Activated CD4-positive, alpha-beta memory T cell treated with anti-CD3 and anti-CD28 coated beads, Interleukin-2, amount 10 ng/mL, durations not matched to agents 7 days and 5 days (primary cell): Measurements from ENCODE around the gene CBX5. TPM values are rescaled to one million over a fixed set of nuclear protein-coding genes. Genes with fewer than 3 reads are reported as not detected.
A peak's percentile ranks its signal among the peaks of the same experiment; 100 is the strongest.

ENCODE experiments used
- CTCF ChIA-PET: fragments of 350-600 bp; sonication (Branson Sonifier 250); formaldehyde crosslinking; loops from one replicate; lab custom pipeline; 2021; ENCODE audit warnings: antibody characterized with exemption, inconsistent platforms; lab: Charles Lee
- POLR2A ChIA-PET: fragments of 350-600 bp; sonication (Branson Sonifier 250); formaldehyde crosslinking; loops from one replicate; lab custom pipeline; 2021; ENCODE audit warnings: antibody characterized with exemption; lab: Charles Lee
- DNase-seq: peaks from one replicate; pipeline ENCODE4 v3.0.0-alpha.2; 2020
- H3K27ac Mint-ChIP-seq: one replicate; pipeline ENCODE4 v1.8.0; 2021; ENCODE audit warnings: mild to moderate bottlenecking, mixed read lengths
- H3K27me3 Mint-ChIP-seq: one replicate; pipeline ENCODE4 v1.8.0; 2021; ENCODE audit warnings: mixed read lengths
- H3K36me3 Mint-ChIP-seq: one replicate; pipeline ENCODE4 v1.8.0; 2021; ENCODE audit warnings: low read depth, mixed read lengths
- H3K4me1 Mint-ChIP-seq: one replicate; pipeline ENCODE4 v1.8.0; 2021; ENCODE audit warnings: mixed read lengths
- H3K4me3 Mint-ChIP-seq: one replicate; pipeline ENCODE4 v1.8.0; 2021; ENCODE audit warnings: mild to moderate bottlenecking, mixed read lengths
- H3K9me3 Mint-ChIP-seq: one replicate; pipeline ENCODE4 v1.8.0; 2021; ENCODE audit warnings: mixed read lengths
- total RNA-seq, 2 experiments: library from RNA; stranded (reverse); gene quantifications; one replicate each; pipeline ENCODE4 v1.2.3, GENCODE V29; 2021

CBX5 gene
- total RNA-seq, 2 experiments from 2014 or later: 103 to 106 TPM

DNA sequence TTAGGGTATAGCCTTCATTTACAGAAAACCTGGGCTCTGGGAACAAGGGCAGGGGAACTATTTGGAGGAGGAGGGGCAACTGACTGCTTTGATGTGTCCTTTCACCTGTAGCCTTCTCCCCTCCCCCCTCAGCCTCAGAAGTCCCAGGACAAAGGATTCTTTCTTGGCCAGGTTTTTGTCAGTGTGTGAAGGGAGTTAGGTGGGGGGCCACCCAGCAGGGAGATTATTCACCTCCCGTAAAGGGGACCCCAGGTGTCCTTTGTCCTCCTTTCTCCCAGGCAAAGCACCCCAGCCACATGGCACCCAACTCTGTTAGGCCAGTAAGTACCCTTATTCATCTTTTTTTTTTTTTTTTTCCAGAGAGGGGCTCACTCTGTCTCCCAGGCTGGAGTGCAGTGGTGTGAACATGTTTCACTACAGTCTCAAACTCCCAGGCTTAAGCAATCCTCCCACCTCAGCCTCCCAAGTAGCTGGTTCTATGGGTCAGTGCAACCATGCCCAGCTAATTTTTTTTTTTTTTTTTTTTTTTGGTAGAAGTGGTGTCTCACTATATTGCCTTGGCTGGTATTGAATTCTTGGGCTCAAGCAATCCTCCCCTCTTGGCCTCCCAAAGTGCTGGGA lies 21.6 kb upstream of the CBX5 start:
- Mint-ChIP-seq H3K9me3 (no peaks in the 10 kb centered on the region), H3K4me1 (peaks cover 37% of the 10 kb centered on the region), H3K27ac (no peak overlapping the region), H3K36me3 (no peaks in the 10 kb centered on the region), H3K4me3 (no peak overlapping the region), H3K27me3 (peaks cover 65% of the 10 kb centered on the region)
- ChIA-PET POLR2A (interaction anchor here (1.1 to 1.3 kb wide), 3 partner anchors 20 to 78 kb away, joined by 3 read pairs; partner anchors contain the start of gene CBX5), CTCF (interaction anchor here (0.6 to 2.5 kb wide), 12 partner anchors 8 to 605 kb away, joined by 3 to 16 read pairs (median 3); partner anchors contain the start of gene COPZ1)
- no peak for DNase-seq

DNA sequence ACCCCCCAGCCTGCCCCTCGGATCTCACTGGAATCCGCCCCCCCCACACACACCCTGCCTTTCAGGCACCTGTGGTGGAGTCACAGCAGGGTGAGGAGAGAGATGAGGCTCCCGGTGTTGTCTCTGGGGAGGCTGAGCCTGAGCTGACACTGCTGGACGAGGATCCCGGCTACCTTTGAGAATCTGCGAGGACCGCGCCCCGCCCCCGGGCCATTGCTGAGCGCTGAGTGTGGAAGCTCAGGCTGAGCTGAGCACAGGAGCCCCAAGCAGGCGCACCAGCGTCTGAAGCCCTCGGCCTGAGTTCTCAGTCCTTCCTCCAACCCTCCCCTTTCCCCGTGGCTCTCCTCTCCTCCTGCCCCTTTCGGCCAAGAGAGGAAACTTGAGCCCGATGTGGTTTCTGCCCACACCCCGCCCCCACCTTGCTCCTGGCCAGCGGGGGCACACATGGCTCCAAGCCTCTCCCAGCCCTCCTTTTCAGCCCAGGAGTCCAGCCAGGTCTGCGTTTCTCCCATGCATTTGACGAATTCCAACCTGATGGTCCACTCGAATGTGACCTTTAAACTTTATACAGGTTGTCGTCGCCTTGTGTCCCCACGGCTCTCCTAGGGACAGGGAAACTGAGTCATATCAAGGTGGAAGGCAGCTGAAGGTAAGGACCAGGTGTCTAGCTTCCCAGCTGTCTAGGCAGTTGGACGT lies 21.0 kb upstream of the CBX5 start, which contains the start of gene NFE2:
Gene NFE2, minus strand, starts transcription at position 284 of the 696 bp plus-strand sequence. CDS start 5,767 bp downstream, outside the sequence.
- peaks cover 67% of the 10 kb centered on the region for H3K27me3 Mint-ChIP-seq
- H3K4me1 Mint-ChIP-seq: peaks cover 36% of the 10 kb centered on the region
- CTCF ChIA-PET: interaction anchor here (0.6 to 2.5 kb wide), 10 partner anchors 12 to 606 kb away, joined by 3 to 16 read pairs (median 3); partner anchors contain the start of gene COPZ1
- no peak within 1 kb of the TSS for H3K27ac Mint-ChIP-seq
- H3K36me3 Mint-ChIP-seq: no peaks in the 10 kb centered on the region
- DNase-seq: peak; percentile 30
- no peak within 1 kb of the TSS for H3K4me3 Mint-ChIP-seq
- POLR2A ChIA-PET: interaction anchor here (0.6 to 3.0 kb wide), 7 partner anchors 8 to 58 kb away, joined by 3 to 12 read pairs (median 4); partner anchors contain the start of gene HNRNPA1
- H3K9me3 Mint-ChIP-seq: no peaks in the 10 kb centered on the region

DNA sequence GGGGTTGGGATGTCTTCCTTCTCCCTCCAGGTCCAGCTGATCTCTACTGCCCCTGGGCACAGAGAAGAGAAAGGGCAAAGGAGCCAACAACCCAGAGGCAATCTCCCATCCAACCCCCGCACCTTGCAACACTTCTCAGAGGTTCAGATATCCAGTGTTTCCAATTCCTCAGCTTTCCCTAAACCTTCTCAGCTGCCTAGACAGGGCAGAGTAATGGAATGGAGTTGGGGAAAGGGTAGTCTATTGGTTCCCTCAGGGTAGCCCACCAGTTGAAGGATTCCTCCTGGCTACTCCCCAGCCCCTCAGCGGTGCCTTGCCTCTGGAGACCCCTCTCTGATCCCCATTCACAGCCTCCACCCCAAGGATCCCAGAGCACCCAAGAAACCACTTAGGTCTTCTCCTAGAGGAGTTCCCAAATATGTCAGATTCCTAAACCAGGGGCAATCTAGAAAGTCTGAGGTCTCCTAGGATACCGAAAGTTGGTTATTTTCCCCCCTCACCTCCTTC lies 20.4 kb upstream of the CBX5 start:
- peaks cover 36% of the 10 kb centered on the region for H3K4me1 Mint-ChIP-seq
- POLR2A ChIA-PET: interaction anchor here (0.9 to 3.0 kb wide), 7 partner anchors 9 to 58 kb away, joined by 3 to 12 read pairs (median 4); partner anchors contain the start of gene HNRNPA1
- H3K27ac Mint-ChIP-seq: no peak overlapping the region
- DNase-seq: no peak
- H3K36me3 Mint-ChIP-seq: no peaks in the 10 kb centered on the region
- H3K4me3 Mint-ChIP-seq: no peak overlapping the region
- no peaks in the 10 kb centered on the region for H3K9me3 Mint-ChIP-seq
- CTCF ChIA-PET: interaction anchor here (1.3 to 2.5 kb wide), 7 partner anchors 12 to 85 kb away, joined by 3 to 16 read pairs (median 6); partner anchors contain the start of gene COPZ1
- peaks cover 67% of the 10 kb centered on the region for H3K27me3 Mint-ChIP-seq

DNA sequence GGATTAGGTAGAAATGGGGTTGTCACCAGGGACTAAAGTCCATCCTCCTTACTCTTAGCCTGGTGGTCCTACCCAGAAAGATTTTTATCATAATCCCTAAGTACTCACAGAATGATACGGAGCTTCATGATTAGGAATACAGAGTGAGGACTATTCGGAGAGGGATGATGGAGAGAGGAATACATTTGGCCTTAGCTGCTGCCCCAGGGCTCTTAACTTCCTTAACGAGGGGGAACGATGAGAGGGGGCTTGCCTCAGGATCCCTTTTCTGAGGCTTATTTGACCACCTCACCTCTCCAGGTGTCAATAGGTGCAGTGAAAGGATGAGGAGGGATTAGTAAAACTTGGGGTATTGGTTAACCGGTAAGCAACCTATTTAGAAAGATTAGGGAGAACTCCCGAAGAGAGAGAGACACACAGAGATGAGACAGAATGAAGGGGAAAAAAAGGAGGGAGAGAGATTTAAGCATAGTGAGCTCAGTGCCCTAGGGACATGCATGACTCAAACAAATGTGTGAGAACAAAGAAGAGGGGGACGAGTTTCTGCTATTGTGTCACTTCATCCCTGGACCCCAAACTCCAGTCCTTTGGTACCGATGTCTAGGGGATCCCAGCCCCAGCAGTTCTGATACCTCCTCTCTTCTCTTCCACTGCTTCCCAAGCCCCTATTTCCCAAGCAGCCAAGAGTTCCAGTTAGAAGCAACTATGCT lies 19.7 kb upstream of the CBX5 start:
- Mint-ChIP-seq H3K4me1 (peaks cover 33% of the 10 kb centered on the region), H3K4me3 (no peak overlapping the region), H3K9me3 (no peaks in the 10 kb centered on the region), H3K27ac (no peak overlapping the region), H3K27me3 (peaks cover 66% of the 10 kb centered on the region), H3K36me3 (no peaks in the 10 kb centered on the region)
- ChIA-PET CTCF (interaction anchor here (1.1 to 2.1 kb wide), 9 partner anchors 11 to 84 kb away, joined by 3 to 13 read pairs (median 3); partner anchors contain the start of gene COPZ1), POLR2A (interaction anchor here (0.9 to 3.0 kb wide), 5 partner anchors 8 to 59 kb away, joined by 3 to 12 read pairs (median 7); no protein-coding TSS in a partner anchor)
- no peak for DNase-seq

DNA sequence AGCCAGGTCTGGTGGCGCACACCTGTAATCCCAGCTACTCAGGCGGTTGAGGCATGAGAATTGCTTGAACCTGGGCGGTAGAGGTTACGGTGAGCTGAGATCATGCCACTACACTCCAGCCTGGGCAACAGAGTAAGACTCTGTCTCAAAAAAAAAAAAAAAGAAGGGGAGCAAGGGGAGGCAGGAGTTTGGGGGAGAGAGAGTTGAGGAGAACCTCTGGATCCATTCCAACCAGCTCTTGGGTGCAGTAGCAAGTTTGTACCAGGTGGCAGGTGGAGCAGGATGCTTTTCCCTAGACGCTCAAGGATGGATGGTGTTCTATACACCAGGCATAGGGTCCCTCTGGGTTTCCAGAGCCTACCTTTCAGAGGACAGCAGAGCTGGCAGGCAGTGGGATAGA lies 19.0 kb upstream of the CBX5 start:
- peaks cover 58% of the 10 kb centered on the region for H3K27me3 Mint-ChIP-seq
- ChIA-PET CTCF (interaction anchor here (0.7 to 2.4 kb wide), 7 partner anchors 26 to 84 kb away, joined by 3 to 13 read pairs (median 6); partner anchors contain the start of gene COPZ1), POLR2A (interaction anchor here (0.8 to 3.0 kb wide), 4 partner anchors 12 to 60 kb away, joined by 3 to 12 read pairs (median 9); partner anchors contain the start of genes CBX5 and HNRNPA1)
- H3K9me3 Mint-ChIP-seq: no peaks in the 10 kb centered on the region
- H3K4me3 Mint-ChIP-seq: no peak overlapping the region
- H3K36me3 Mint-ChIP-seq: no peaks in the 10 kb centered on the region
- no peak for DNase-seq
- H3K27ac Mint-ChIP-seq: no peak overlapping the region
- peaks cover 26% of the 10 kb centered on the region for H3K4me1 Mint-ChIP-seq

DNA sequence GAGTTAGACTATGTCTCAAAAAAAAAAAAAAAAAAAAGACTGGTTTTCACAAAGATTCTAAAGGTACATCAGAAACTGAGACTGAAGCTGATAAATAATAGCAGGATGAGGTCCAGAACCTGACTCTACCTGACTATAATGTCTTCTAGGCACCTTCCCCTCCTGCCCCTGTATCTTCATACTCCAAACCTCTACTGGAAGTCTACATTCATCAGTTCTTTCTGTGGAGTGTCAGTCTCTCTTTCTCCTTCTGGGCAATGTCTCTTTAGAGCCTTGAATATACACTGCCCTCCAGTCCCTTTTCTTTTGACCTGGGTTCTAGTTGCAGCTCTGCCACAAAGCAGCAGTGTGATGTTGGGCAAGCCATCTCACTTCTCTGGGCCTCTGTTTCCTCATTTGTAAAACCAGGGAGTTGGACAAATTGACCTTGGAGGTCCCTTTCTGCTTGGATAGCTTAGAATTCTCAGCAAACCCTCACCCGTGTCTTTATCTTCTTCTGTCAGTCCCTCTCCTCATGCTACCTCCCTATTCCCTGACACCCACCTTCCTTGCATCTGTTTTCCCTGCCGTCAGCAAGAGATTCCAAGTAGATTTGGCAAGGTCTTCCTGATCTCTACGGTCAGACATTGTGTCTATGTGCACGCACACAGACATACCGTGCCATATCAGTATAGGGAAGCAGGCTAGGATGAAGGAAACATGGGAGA lies 16.6 kb upstream of the CBX5 start:
- Mint-ChIP-seq H3K27ac (no peak overlapping the region), H3K36me3 (no peaks in the 10 kb centered on the region), H3K9me3 (no peaks in the 10 kb centered on the region), H3K4me3 (no peak overlapping the region), H3K27me3 (peaks cover 40% of the 10 kb centered on the region), H3K4me1 (peaks cover 20% of the 10 kb centered on the region)
- DNase-seq: no peak
- POLR2A ChIA-PET: interaction anchor here (1.7 to 6.0 kb wide), 3 partner anchors 10 to 17 kb away, joined by 9 to 24 read pairs (median 16); partner anchors contain the start of gene CBX5
- CTCF ChIA-PET: interaction anchor here (0.6 to 6.7 kb wide), 14 partner anchors 11 to 195 kb away, joined by 3 to 72 read pairs (median 5); partner anchors contain the start of gene COPZ1

DNA sequence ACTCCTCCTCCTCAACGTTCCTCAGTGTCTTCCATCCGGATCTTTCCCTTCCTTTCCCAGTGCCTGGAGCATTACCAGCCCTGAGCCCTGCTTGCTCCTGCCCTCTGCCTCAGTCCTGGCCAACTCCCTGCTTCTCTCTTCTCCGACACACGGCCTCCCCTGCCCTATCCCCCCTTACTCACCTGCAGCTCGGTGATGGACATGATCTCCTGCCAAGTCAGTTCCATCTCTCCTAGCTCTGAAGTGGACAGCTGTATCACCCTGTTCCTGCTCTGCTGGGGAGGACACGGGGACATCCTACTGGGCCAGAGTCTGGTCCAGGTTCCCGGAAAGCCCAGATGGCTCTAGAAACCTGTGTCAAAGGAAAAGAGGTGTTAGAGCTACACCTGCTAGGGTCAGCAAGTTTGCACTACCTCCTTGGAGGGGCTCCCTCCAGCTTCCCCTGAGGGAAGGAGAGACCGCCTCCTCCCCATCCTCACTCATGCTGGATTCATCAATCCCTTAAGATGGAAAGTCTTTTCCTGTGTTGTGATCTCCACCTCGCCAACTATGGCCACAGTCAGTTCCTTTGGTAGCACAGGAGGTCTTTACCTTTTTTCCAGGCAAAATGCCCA lies 15.1 kb upstream of the CBX5 start:
- POLR2A ChIA-PET: interaction anchor here (1.2 to 7.5 kb wide), 5 partner anchors 9 to 64 kb away, joined by 3 to 60 read pairs (median 16); partner anchors contain the start of genes CBX5, COPZ1 and HNRNPA1

DNA sequence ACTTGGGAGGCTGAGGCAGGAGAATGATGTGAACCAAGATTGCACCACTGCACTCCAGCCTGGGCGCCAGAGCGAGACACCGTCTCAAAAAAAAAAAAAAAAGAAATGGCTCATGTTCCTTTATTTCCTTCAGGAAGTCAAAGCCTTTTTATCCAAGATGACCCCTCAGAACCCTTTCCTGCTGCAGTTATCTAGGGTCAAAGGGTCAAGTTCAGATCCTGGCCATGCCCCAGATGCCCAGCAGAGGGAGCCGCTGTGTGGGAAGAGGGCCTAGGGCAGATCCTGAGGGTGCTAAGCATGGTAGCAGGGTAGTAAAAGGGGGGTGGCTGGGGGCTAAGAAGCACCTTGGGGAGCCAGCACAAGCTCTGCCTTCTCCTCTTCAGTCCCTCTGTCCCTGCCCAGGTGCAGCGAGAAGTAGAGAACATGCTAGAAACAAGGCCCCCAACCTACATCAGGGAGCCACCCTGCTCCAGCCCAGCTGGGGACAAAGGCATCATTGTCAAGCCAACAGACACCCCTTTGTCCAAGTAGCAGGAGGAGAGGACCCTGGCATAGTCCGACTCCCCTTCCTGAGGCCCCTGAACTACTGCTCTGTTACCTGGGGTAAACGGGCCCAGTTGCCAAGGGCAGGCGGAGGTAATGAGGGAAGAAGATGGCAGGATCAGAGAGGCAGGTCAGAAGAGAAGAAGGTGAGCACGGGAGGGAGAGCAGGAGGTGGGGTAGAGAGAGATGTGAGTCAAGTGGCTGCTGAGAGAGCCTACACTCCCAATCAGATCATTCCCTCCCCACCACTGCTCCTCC lies 14.4 kb upstream of the CBX5 start:
- no peaks in the 10 kb centered on the region for H3K9me3 Mint-ChIP-seq
- peaks cover 18% of the 10 kb centered on the region for H3K27me3 Mint-ChIP-seq
- no peak overlapping the region for H3K27ac Mint-ChIP-seq
- CTCF ChIA-PET: interaction anchor here (0.7 to 6.7 kb wide), 16 partner anchors 8 to 330 kb away, joined by 3 to 72 read pairs (median 6); partner anchors contain the start of genes CBX5, COPZ1 and HNRNPA1
- peaks cover 12% of the 10 kb centered on the region for H3K4me1 Mint-ChIP-seq
- no peak overlapping the region for H3K4me3 Mint-ChIP-seq
- no peaks in the 10 kb centered on the region for H3K36me3 Mint-ChIP-seq
- POLR2A ChIA-PET: interaction anchor here (1.2 to 7.5 kb wide), 6 partner anchors 8 to 65 kb away, joined by 3 to 60 read pairs (median 12); partner anchors contain the start of genes CBX5, COPZ1 and HNRNPA1
- peak; percentile 75 for DNase-seq

More for the DNA sequence above, 15.1 kb upstream of the CBX5 start:
- CTCF ChIA-PET: interaction anchor here (0.7 to 6.7 kb wide), 10 partner anchors 13 to 85 kb away, joined by 3 to 72 read pairs (median 25); partner anchors contain the start of genes CBX5, COPZ1 and HNRNPA1
- peaks cover 12% of the 10 kb centered on the region for H3K4me1 Mint-ChIP-seq
- no peak overlapping the region for H3K4me3 Mint-ChIP-seq
- H3K9me3 Mint-ChIP-seq: no peaks in the 10 kb centered on the region
- H3K27me3 Mint-ChIP-seq: peaks cover 25% of the 10 kb centered on the region
- DNase-seq: no peak
- no peak overlapping the region for H3K27ac Mint-ChIP-seq
- no peaks in the 10 kb centered on the region for H3K36me3 Mint-ChIP-seq

DNA sequence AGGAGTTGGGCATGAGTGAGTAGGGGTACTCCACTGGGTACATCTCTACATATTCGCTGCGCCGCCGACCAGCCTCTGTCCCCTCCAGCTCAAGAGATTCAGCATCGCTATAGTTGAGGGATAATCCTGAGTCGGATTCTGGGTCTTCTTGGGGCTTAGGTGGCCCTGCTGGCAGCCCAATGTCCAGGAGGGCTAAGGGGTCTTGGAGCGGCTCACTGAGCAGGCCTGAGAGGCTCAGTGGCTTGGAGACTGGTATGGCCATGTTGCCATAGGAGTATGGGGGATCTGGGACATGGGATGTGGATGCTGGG lies 13.0 kb upstream of the CBX5 start:
- Mint-ChIP-seq H3K27ac (no peak overlapping the region), H3K4me1 (peaks cover 11% of the 10 kb centered on the region), H3K9me3 (no peaks in the 10 kb centered on the region), H3K36me3 (peaks cover 5% of the 10 kb centered on the region), H3K4me3 (no peak overlapping the region), H3K27me3 (peaks cover 9% of the 10 kb centered on the region)
- DNase-seq: no peak
- ChIA-PET CTCF (interaction anchor here (0.6 to 6.7 kb wide), 14 partner anchors 9 to 201 kb away, joined by 3 to 72 read pairs (median 9); partner anchors contain the start of genes CBX5, COPZ1 and HNRNPA1), POLR2A (interaction anchor here (0.9 to 7.5 kb wide), 6 partner anchors 9 to 80 kb away, joined by 4 to 60 read pairs (median 4); partner anchors contain the start of genes CBX5 and HNRNPA1)
